ENCODE data around the gene MPND. TPM values are rescaled to one million over a fixed set of nuclear protein-coding genes. Genes with fewer than 3 reads are reported as not detected.

MPND gene
- total RNA-seq, 1 experiment from 2014 or later: 37.0 TPM

DNA sequence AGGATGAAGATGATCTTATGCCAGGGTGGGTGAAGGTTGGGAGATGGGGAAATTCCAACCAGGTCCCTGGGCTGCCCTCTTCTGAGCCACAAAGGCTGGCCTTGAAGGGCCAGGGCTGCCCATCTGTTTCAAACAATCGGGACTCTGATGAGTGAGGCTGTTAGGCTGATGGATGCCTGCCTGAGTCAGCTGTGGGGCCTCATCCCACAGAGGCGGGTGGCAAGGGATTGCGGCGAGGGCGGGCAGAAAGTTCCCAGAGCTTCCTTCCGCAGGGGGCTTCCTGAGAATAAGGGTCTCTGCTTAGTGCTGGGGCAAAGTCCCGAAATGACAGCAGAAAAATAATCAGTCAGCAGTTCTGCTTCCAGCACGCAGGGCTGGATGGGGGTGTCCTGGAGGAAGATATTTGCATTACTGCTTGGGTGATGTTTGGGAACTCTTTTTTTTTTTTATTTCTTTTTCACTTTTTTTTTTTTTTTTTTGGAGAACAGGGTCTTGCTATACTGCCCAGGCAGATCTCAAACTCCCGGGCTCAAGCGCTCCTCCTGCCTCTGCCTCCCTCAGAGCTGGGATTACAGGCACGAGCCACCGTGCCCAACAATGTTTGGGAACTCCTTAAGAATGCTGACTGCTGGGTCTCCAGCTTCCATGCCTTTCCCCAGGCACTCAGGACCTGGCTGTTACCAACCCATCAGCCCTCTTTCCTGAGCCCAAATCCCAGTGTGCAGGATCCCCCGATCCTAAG, 42.9 kb downstream of the MPND start:
- Histone ChIP-seq H3K18ac (ENCODE audit: insufficient read length, low read depth, low read length) (no peak overlapping the region), H2BK20ac (ENCODE audit: low read depth, low read length, poor library complexity, severe bottlenecking) (no peak overlapping the region), H3K79me2 (ENCODE audit: insufficient read depth, low read length) (peaks cover 12% of the 10 kb centered on the region; the same call in 1 of the 2 replicates), H3K4me1 (ENCODE audit: insufficient read depth, low read length) (no peaks in the 10 kb centered on the region; the same call in 1 of the 2 replicates), H3K23me2 (ENCODE audit: insufficient read length, low read depth, low read length, poor library complexity, severe bottlenecking) (no peaks in the 10 kb centered on the region), H3K14ac (ENCODE audit: insufficient read depth, low read length) (no peak overlapping the region; the same call in 1 of the 2 replicates), H2AK5ac (ENCODE audit: insufficient read length, low read length) (no peak overlapping the region), H3K9me3 (ENCODE audit: control insufficient read depth, low read depth, low read length) (no peaks in the 10 kb centered on the region), H4K91ac (ENCODE audit: insufficient read length, low read depth, low read length) (no peak overlapping the region), H4K8ac (replicated peaks; ENCODE audit: insufficient read length, low read depth, low read length) (no peak overlapping the region), H2BK120ac (ENCODE audit: low read depth, low read length, poor library complexity, severe bottlenecking) (no peak overlapping the region), H3K27ac (ENCODE audit: insufficient read length, low read depth, low read length) (no peak overlapping the region), H2BK12ac (ENCODE audit: insufficient read length, low read depth, low read length) (no peak overlapping the region), H3K9ac (ENCODE audit: extremely low read depth, insufficient read length, low read length) (no peak overlapping the region), H4K20me1 (ENCODE audit: control insufficient read depth, insufficient read depth, insufficient read length) (no peaks in the 10 kb centered on the region), H2BK5ac (ENCODE audit: insufficient read length, low read length) (no peak overlapping the region), H2AFZ (ENCODE audit: low read length) (no peak overlapping the region), H3K4ac (ENCODE audit: low read depth, low read length) (no peak overlapping the region), H3K4me2 (ENCODE audit: insufficient read depth, insufficient read length, low read length) (no peak overlapping the region), H3K27me3 (ENCODE audit: insufficient read depth, low read length) (no peaks in the 10 kb centered on the region), H3K23ac (ENCODE audit: insufficient read length, low read depth, low read length) (no peak overlapping the region), H3T11ph (ENCODE audit: low read length) (no peak overlapping the region), H3K79me1 (ENCODE audit: insufficient read depth, low read depth, low read length, poor library complexity, severe bottlenecking) (no peaks in the 10 kb centered on the region), H2BK15ac (ENCODE audit: low read depth, low read length) (no peak overlapping the region), H3K56ac (ENCODE audit: insufficient read length, low read depth, low read length) (no peak overlapping the region), H4K5ac (ENCODE audit: insufficient read length, low read depth, low read length) (no peak overlapping the region)
- H3K36me3 Mint-ChIP-seq (ENCODE audit: insufficient read depth in 1 of 3, low read depth in 3 of 3): peaks cover 3 to 14% (median 5%) of the 10 kb centered on the region in 3 experiments; a peak in 5 of 7 replicates
- no peak for DNase-seq
- no peaks in the 10 kb centered on the region for H3K27me3 Mint-ChIP-seq (ENCODE audit: low read depth)
- no peaks in the 10 kb centered on the region for H3K9me3 Mint-ChIP-seq
- no CpG with 5 or more reads among the region's 13 CpGs for WGBS (ENCODE audit: extremely low coverage, insufficient read length, low lambda C conversion rate)
- H3K27ac Mint-ChIP-seq: no peak overlapping the region
- H3K4me1 Mint-ChIP-seq: peaks cover 16 to 34% of the 10 kb centered on the region in 2 experiments
- no peak overlapping the region for H3K4me3 Mint-ChIP-seq
- TF ChIP-seq CTCF (conservative IDR thresholded peaks at IDR 0.05): no peak; the same call in 2 of the 3 replicates

Data from H9 (cell line).